Fibroblast of pulmonary artery (primary cell): Measurements from ENCODE around the gene PTPN22.

Experiments used
- DNase-seq: peaks from one replicate; pipeline ENCODE4 v3.0.0-alpha.2; 2010; ENCODE audit warnings: low read depth
- H3K4me3 ChIP-seq: replicated peaks from 2 replicates; pipeline ENCODE4 v1.5.1; 2011; ENCODE audit warnings: low read depth, mild to moderate bottlenecking, control low read depth, low read length, moderate library complexity
- CTCF ChIP-seq: IDR thresholded peaks from 2 replicates; pipeline ENCODE4 v1.5.1; 2011; ENCODE audit warnings: mild to moderate bottlenecking, control low read depth, low read length, inconsistent platforms; ENCODE audit errors: missing control alignments

PTPN22 gene

GRCh38 chr1:113787663-113788062, 83.8 kb downstream of the PTPN22 start:
- TF ChIP-seq CTCF: no peak
- no peak for DNase-seq
- no peak overlapping the region for H3K4me3 ChIP-seq

- TF ChIP-seq CTCF: no peak
- no peak overlapping the region for H3K4me3 ChIP-seq
Measured at GRCh38 chr1:113786069-113786468, 85.4 kb downstream of the PTPN22 start.

GRCh38 chr1:113784104-113784779, 87.3 kb downstream of the PTPN22 start:
- no peak for TF ChIP-seq CTCF
- no peak for DNase-seq
- H3K4me3 ChIP-seq: no peak overlapping the region

More at GRCh38 chr1:113786069-113786468, 85.4 kb downstream of the PTPN22 start:
- DNase-seq: no peak

- no peak overlapping the region for H3K4me3 ChIP-seq
- TF ChIP-seq CTCF: no peak
- peak; percentile 79 for DNase-seq
Measured at GRCh38 chr1:113783254-113784103, 88.0 kb downstream of the PTPN22 start.

- peak; percentile 11 for DNase-seq
- TF ChIP-seq CTCF: no peak
- H3K4me3 ChIP-seq: no peak overlapping the region
Measured at GRCh38 chr1:113782406-113782805, 89.1 kb downstream of the PTPN22 start.

- H3K4me3 ChIP-seq: no peak overlapping the region
- no peak for TF ChIP-seq CTCF
Measured at GRCh38 chr1:113780374-113781146, 91.0 kb downstream of the PTPN22 start.

More at GRCh38 chr1:113780374-113781146, 91.0 kb downstream of the PTPN22 start:
- no peak for DNase-seq
